Heart right ventricle (tissue), 16 donors: Measurements from ENCODE around the gene PSENEN. TPM values are rescaled to one million over a fixed set of nuclear protein-coding genes. Genes with fewer than 3 reads are reported as not detected.

ENCODE experiments used
- ATAC-seq, 8 donors: fragments of 200-7000 bp; cut with Tn5 transposase; one replicate each; pipeline ENCODE4 v1.9.1; 2020; ENCODE audit warnings: mild to moderate bottlenecking in 8 of 8, moderate library complexity in 8 of 8, moderate number of reproducible peaks in 1 of 8
- DNase-seq, 2 donors: peaks; one replicate each; pipeline ENCODE4 v3.0.0-alpha.2; 2020
- H3K27ac ChIP-seq, 10 donors: fragments of 200-600 bp; sonication (generic) in 2 of 10; one replicate each; pipeline versions ENCODE4 v1.5.0 to v1.8.0; 2020 to 2022; ENCODE audit warnings: mild to moderate bottlenecking in 3 of 10
- H3K27me3 ChIP-seq, 7 donors: fragments of 200-600 bp; one replicate each; pipeline ENCODE4 v1.8.0; 2021 to 2022; ENCODE audit warnings: mild to moderate bottlenecking in 2 of 7
- H3K36me3 ChIP-seq, 9 donors: fragments of 200-600 bp; sonication (generic) in 1 of 9; one replicate each; pipeline versions ENCODE4 v1.5.0 to v1.8.0; 2020 to 2022; ENCODE audit warnings: mild to moderate bottlenecking in 2 of 9
- H3K4me1 ChIP-seq, 9 donors: fragments of 200-600 bp; sonication (generic) in 1 of 9; one replicate each; pipeline versions ENCODE4 v1.5.0 to v1.8.0; 2020 to 2022; ENCODE audit warnings: mild to moderate bottlenecking in 4 of 9
- H3K4me3 ChIP-seq, 10 donors: fragments of 200-600 bp; sonication (generic) in 2 of 10; one replicate each; pipeline versions ENCODE4 v1.5.0 to v1.8.0; 2020 to 2022; ENCODE audit warnings: mild to moderate bottlenecking in 7 of 10, moderate library complexity in 2 of 10
- H3K9me3 ChIP-seq, 11 donors: fragments of 200-600 bp in 10 of 11; sonication (generic) in 2 of 11; one replicate each; pipeline versions ENCODE4 v1.5.0 to v1.8.0; 2013 to 2022; ENCODE audit warnings: mild to moderate bottlenecking in 2 of 11, control low read depth in 1 of 11, moderate library complexity in 1 of 11
- CTCF ChIP-seq, 9 donors: fragments of 200-600 bp; sonication (generic) in 2 of 9; IDR thresholded peaks; one replicate each; pipeline versions ENCODE4 v1.5.0 to v1.8.0; 2021 to 2022; ENCODE audit warnings: antibody characterized with exemption in 9 of 9, mild to moderate bottlenecking in 5 of 9, moderate library complexity in 1 of 9
- WGBS, 2 donors: extraction: QIAGEN DNeasy Blood & Tissue Kit; methylation state at CpG; one replicate each; pipeline ENCODE4 v1.1.7; 2013; ENCODE audit warnings: inconsistent platforms in 1 of 2; 5-methylcytosine and 5-hydroxymethylcytosine counted together
- intact Hi-C, 10 donors: fragments of 100-400 bp; cut with DNase I; formaldehyde crosslinking; loops; one replicate each; pipeline versions ENCODE4 v1.11.1 to v1.14.2; 2022
- polyA plus RNA-seq, 2 donors: library from polyadenylated mRNA; stranded (reverse); fragments of 200-250 nt; gene quantifications; one replicate each; pipeline ENCODE4 v1.2.3, GENCODE V29; 2013
- total RNA-seq, 10 donors: library from RNA; stranded (reverse); fragmentation: NEBNext Ultra II Directional in 3 of 10; extraction: Animal tissue kit (Norgen Biotek cat#: 25700) in 3 of 10; gene quantifications; one replicate each; pipeline versions ENCODE4 v1.2.1 to v1.2.4, GENCODE V29; 2021 to 2023
- donor health status: Arrhythmogenic right ventricular cardiomyopathy.
- donor health status: ischemic (EF 13 %, LVEDD 7.1; RV severe dilation, severe dysfunction).
- donor health status: healthy with polysubstance abuse.
- donor health status: DM: no; HTN: yes; CAD: no.
- donor health status: DM: no; HTN: no; CAD: no.
- donor health status: ischemic (EF 25% LVEDD 6.9; RV normal size, moderate dysfunction).
- donor health status: ischemic (EF 25% LVEDD 5.7; RV mildly dilated, moderate dysfunction).
- donor health status: healthy.
- donor health status: DM: yes; HTN: yes; CAD: no.
- donor health status: Ischemic cardiomyopathy.
- donor health status: ischemic (EF 35%, LVEDD 5.7; RV mildly dilated, moderate dysfunction).
- donor health status: nonischemic (EF 11% LVEDD 7.7; RV severe dilation, severe dysfunction).
- donor health status: DM: yes; HTN: yes; CAD: no.
- donor health status: PGD.
- donor health status: ischemic (EF 29% LVEDD 5.4; RV normal size, mild dysfunction).
- donor health status: nonischemic (EF 23%, LVEDD 6.1; RV moderate dilation, normal function).

The PSENEN gene
- total and polyA plus RNA-seq, 12 donors = 34.8 to 149 (median 47.2) TPM

DNA sequence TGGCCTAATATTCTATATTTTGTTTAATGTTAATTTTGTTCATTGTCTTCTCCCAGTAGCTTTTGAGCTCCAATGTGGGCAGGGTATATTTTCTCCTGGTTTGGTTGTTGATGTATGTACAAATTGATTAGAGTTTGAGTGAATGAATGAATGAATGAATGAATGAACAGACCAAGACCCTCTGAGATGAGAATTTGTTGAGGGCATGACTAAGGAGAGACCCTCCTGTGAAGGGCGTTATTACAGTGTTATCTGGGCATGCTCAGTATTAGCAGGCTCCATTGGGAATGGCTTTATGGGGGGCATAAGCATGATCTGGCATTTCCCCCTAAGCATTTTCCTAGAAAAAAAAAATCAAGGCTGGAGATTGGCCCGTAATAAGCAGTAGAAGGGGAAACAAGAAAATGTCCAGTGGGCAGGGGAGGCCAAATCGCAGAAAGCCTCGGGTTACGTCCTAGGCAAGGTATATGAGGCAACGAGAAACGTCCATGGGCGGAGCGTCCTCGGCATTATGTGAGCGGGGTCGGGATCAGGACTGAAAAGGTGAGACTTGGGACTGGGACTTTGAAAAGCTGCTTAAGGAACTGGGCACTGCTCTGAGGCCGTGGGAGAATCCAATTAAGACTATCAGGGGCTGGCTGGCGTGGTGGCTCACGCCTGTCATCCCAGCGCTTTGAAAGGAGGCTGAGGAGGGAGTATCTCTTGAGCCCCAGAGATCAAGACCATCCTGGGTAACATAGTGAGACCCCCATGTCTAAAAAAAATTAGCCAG lies 29.0 kb downstream of the PSENEN start:
- Histone ChIP-seq H3K36me3 (peaks cover 0 to 20% (median 0%) of the 10 kb centered on the region in 9 donors), H3K9me3 (no peaks in the 10 kb centered on the region), H3K27me3 (no peaks in the 10 kb centered on the region), H3K4me1 (peaks cover 0 to 18% (median 7%) of the 10 kb centered on the region in 9 donors), H3K27ac (no peak overlapping the region), H3K4me3 (peak overlapping the region; percentile 61 to 98 (median 85))
- no peak for TF ChIP-seq CTCF (IDR thresholded peaks at IDR 0.05)
- no peak for ATAC-seq
- no peak for DNase-seq
- intact Hi-C loops = loop anchor here in 2 of 10 donors (10.0 kb wide), 1 partner anchor 160 kb away; the partner anchor contains the start of gene LRFN3 (in 2 of the 2)
- WGBS, 2 donors = 33 to 53% methylated on average over 16 of the region's 16 CpGs

- Histone ChIP-seq H3K27ac (no peak overlapping the region), H3K9me3 (no peaks in the 10 kb centered on the region), H3K36me3 (peaks cover 0 to 25% (median 0%) of the 10 kb centered on the region in 9 donors), H3K4me1 (peaks cover 0 to 18% (median 7%) of the 10 kb centered on the region in 9 donors), H3K27me3 (no peaks in the 10 kb centered on the region), H3K4me3 (peak overlapping the region; percentile 61 to 98 (median 85))
- intact Hi-C loops = loop anchor here in 2 of 10 donors (10.0 kb wide), 1 partner anchor 160 kb away; the partner anchor contains the start of gene LRFN3 (in 2 of the 2)
- TF ChIP-seq CTCF (IDR thresholded peaks at IDR 0.05) = no peak
- peak in 5 of 8 donors; percentile 9 to 44 (median 24) for ATAC-seq
- WGBS, 2 donors = 10 to 34% methylated on average over 9 of the region's 9 CpGs
- DNase-seq = no peak
Measured at GRCh38 chr19:35775046-35775297, 29.5 kb downstream of the PSENEN start.

DNA sequence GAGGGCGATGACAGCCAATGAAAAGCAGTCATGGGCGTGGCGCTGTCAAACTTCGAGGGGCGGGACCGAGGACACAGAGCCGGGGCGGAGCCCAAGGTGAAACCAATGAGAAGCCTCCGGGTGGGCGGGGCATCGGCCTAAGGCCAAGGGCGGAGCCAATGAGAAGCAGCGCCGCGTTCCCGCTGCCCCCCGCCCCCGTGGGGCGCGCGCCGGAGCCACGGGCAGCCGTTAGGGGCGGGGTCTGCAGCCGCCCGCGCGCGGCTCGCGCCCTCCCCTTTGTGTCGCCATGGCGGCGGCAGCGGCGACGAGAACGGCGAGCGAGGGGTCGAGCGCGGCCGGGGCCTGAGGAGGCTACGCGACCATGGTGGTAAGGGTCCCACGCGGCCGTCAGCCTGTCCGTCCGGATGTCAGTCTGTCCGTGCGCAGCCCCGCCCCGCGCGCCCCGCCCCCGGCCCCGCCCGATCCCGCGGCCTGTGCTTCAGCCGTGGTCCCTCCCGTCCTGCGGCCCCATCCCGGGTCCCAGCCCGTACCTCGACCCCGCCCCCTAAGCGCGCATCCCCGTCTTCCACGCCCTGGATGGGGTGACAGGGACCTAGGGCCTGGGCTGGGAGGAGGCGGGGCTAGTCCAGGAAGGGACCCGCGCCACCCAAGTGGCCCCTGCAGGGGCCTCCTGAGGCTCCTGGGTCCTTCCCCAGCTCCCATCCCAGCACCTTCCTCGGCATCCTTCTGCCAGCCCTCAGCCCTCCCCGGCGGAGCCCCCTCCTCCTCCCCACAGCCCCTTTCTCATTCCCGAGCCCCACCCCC lies 30.0 kb downstream of the PSENEN start, which contains the start of gene ARHGAP33:
Gene ARHGAP33, plus strand, starts transcription at position 267 of the 804 bp plus-strand sequence. Its CDS starts 95 bp downstream, at position 362.
- 0 to 1% methylated on average over 74 to 82 of the region's 82 CpGs for WGBS, 2 donors
- peak; percentile 97 to 100 (median 99) for ATAC-seq
- H3K27ac ChIP-seq = peak within 1 kb of the TSS in 7 of 10 donors; percentile 17 to 75 (median 58)
- H3K4me1 ChIP-seq = peaks cover 0 to 18% (median 7%) of the 10 kb centered on the region in 9 donors
- H3K36me3 ChIP-seq = peaks cover 0 to 30% (median 0%) of the 10 kb centered on the region in 9 donors
- intact Hi-C loops = loop anchor here in 2 of 10 donors (10.0 kb wide), 1 partner anchor 159 kb away; the partner anchor contains the start of gene LRFN3 (in 2 of the 2)
- no peak for TF ChIP-seq CTCF (IDR thresholded peaks at IDR 0.05)
- no peaks in the 10 kb centered on the region for H3K27me3 ChIP-seq
- no peaks in the 10 kb centered on the region for H3K9me3 ChIP-seq
- peak within 1 kb of the TSS; percentile 61 to 98 (median 85) for H3K4me3 ChIP-seq
- DNase-seq = peak; percentile 99
